Epithelial cell of proximal tubule (primary cell): ENCODE measurements around the gene STOM. TPM values are rescaled to one million over a fixed set of nuclear protein-coding genes. Genes with fewer than 3 reads are reported as not detected.

ENCODE experiments used
- DNase-seq: peaks from one replicate; pipeline ENCODE4 v3.0.0-alpha.2; 2011; ENCODE audit warnings: low read depth
- H3K4me3 ChIP-seq: 2 replicates; pipeline ENCODE4 v1.5.1; 2011; ENCODE audit warnings: low read depth, mild to moderate bottlenecking, low read length
- CTCF ChIP-seq: conservative IDR thresholded peaks from 2 replicates; pipeline ENCODE4 v1.5.1; 2012; ENCODE audit warnings: low read depth, mild to moderate bottlenecking, low read length
- total RNA-seq: library from RNA; depleted of rRNA; stranded (reverse); fragments of >200 nt; gene quantifications from 2 replicates; pipeline ENCODE4 v1.2.3, GENCODE V29; 2015

The STOM gene
- total RNA-seq, 1 donor from 2014 or later = 26.1 TPM

- no peak for TF ChIP-seq CTCF
- H3K4me3 ChIP-seq = no peak overlapping the region
- DNase-seq = no peak
Measured at GRCh38 chr9:121357011-121357410, 13.0 kb downstream of the STOM start.

- no peak for DNase-seq
- H3K4me3 ChIP-seq = no peak overlapping the region
- no peak for TF ChIP-seq CTCF
Measured at GRCh38 chr9:121354762-121355161, 15.3 kb downstream of the STOM start.

- TF ChIP-seq CTCF = no peak
- DNase-seq = no peak
- no peak overlapping the region for H3K4me3 ChIP-seq
Measured at GRCh38 chr9:121354141-121354540, 15.9 kb downstream of the STOM start.

- H3K4me3 ChIP-seq = no peak overlapping the region
- no peak for DNase-seq
- TF ChIP-seq CTCF = no peak
Measured at GRCh38 chr9:121353241-121354061, 16.6 kb downstream of the STOM start.

- TF ChIP-seq CTCF = no peak
- no peak for DNase-seq
- no peak overlapping the region for H3K4me3 ChIP-seq
Measured at GRCh38 chr9:121350993-121351561, 19.0 kb downstream of the STOM start.

- no peak for DNase-seq
- TF ChIP-seq CTCF = no peak
- no peak overlapping the region for H3K4me3 ChIP-seq
Measured at GRCh38 chr9:121350036-121350435, 20.0 kb downstream of the STOM start.

GRCh38 chr9:121349009-121349408 lies 21.0 kb downstream of the STOM start:
- no peak for TF ChIP-seq CTCF

More at GRCh38 chr9:121349009-121349408, 21.0 kb downstream of the STOM start:
- H3K4me3 ChIP-seq = no peak overlapping the region
- DNase-seq = no peak
